HG02840 (cell line): ENCODE data around the gene ITPRIPL2.

ENCODE experiments used
- ATAC-seq: cut with Tn5 transposase; IDR thresholded peaks from one replicate; pipeline ENCODE4 v1.9.1; 2021; ENCODE audit warnings: mild to moderate bottlenecking, moderate library complexity, moderate number of reproducible peaks; ENCODE audit not compliant: unreplicated experiment, low FRiP score

ITPRIPL2 gene

GRCh38 chr16:19113577-19114358 is at the start of gene ITPRIPL2:
Gene ITPRIPL2, plus strand, starts transcription at chr16:19113964. Its CDS starts 498 bp downstream, at chr16:19114462.
- no peak for ATAC-seq

GRCh38 chr16:19066988-19067348 is 46.8 kb upstream of the ITPRIPL2 start:
- no peak for ATAC-seq

- peak; percentile 93 for ATAC-seq
These were observed 46.2 kb upstream of the ITPRIPL2 start, which contains the start of gene COQ7 for GRCh38 chr16:19067349-19068236. Gene COQ7, plus strand, starts transcription at chr16:19067614. Its CDS starts 51 bp downstream, at chr16:19067665.

- ATAC-seq = no peak
These were observed 45.4 kb upstream of the ITPRIPL2 start for GRCh38 chr16:19068237-19068815.

- no peak for ATAC-seq
These were observed 41.7 kb upstream of the ITPRIPL2 start for GRCh38 chr16:19071811-19072777.

GRCh38 chr16:19073344-19073743 is 40.4 kb upstream of the ITPRIPL2 start:
- ATAC-seq = no peak

GRCh38 chr16:19073863-19074262 is 39.9 kb upstream of the ITPRIPL2 start:
- no peak for ATAC-seq

GRCh38 chr16:19075511-19075910 is 38.3 kb upstream of the ITPRIPL2 start:
- ATAC-seq = no peak

- no peak for ATAC-seq
These were observed 35.9 kb upstream of the ITPRIPL2 start for GRCh38 chr16:19077879-19078278.

GRCh38 chr16:19083670-19084069 is 30.1 kb upstream of the ITPRIPL2 start:
- no peak for ATAC-seq

- ATAC-seq = no peak
These were observed 29.6 kb upstream of the ITPRIPL2 start for GRCh38 chr16:19084139-19084538.

- no peak for ATAC-seq
These were observed 28.9 kb upstream of the ITPRIPL2 start for GRCh38 chr16:19084879-19085278.

GRCh38 chr16:19085679-19086200 is 28.0 kb upstream of the ITPRIPL2 start:
- ATAC-seq = no peak

- no peak for ATAC-seq
These were observed 27.2 kb upstream of the ITPRIPL2 start for GRCh38 chr16:19086322-19087199.

GRCh38 chr16:19088341-19088916 is 25.3 kb upstream of the ITPRIPL2 start:
- ATAC-seq = no peak

- no peak for ATAC-seq
These were observed 24.3 kb upstream of the ITPRIPL2 start for GRCh38 chr16:19089410-19089955.

GRCh38 chr16:19090916-19091315 is 22.8 kb upstream of the ITPRIPL2 start:
- ATAC-seq = no peak
